GM18517 (cell line): ENCODE results near the gene TRIM33.

Experiments used
- ATAC-seq: cut with Tn5 transposase; IDR thresholded peaks from one replicate; pipeline ENCODE4 v1.9.1; 2021; ENCODE audit warnings: mild to moderate bottlenecking, moderate library complexity; ENCODE audit not compliant: unreplicated experiment

TRIM33 gene

GRCh38 chr1:114359791-114360190 lies 151.2 kb downstream of the TRIM33 start:
- no peak for ATAC-seq

GRCh38 chr1:114355240-114355639 lies 155.8 kb downstream of the TRIM33 start:
- ATAC-seq: no peak

- ATAC-seq: no peak
These were observed 157.7 kb downstream of the TRIM33 start for GRCh38 chr1:114353262-114353661.

- ATAC-seq: no peak
These were observed 158.2 kb downstream of the TRIM33 start for GRCh38 chr1:114352797-114353196.

GRCh38 chr1:114350731-114351445 lies 160.1 kb downstream of the TRIM33 start:
- no peak for ATAC-seq

GRCh38 chr1:114349891-114350605 lies 161.0 kb downstream of the TRIM33 start:
- ATAC-seq: no peak

- ATAC-seq: no peak
These were observed 163.4 kb downstream of the TRIM33 start for GRCh38 chr1:114347431-114348209.

GRCh38 chr1:114346480-114347029 lies 164.4 kb downstream of the TRIM33 start:
- peak; percentile 98 for ATAC-seq

- peak; percentile 35 for ATAC-seq
These were observed 165.0 kb downstream of the TRIM33 start for GRCh38 chr1:114345930-114346479.

GRCh38 chr1:114344656-114345055 lies 166.3 kb downstream of the TRIM33 start:
- no peak for ATAC-seq
